Muscle layer of duodenum (tissue), 2 donors: ENCODE data around the gene FBXO31.

Experiments used
- H3K27ac ChIP-seq: one replicate; pipeline ENCODE4 v1.7.0; 2013; ENCODE audit warnings: mild to moderate bottlenecking, low read length
- H3K27me3 ChIP-seq: one replicate; pipeline ENCODE4 v1.7.0; 2013; ENCODE audit warnings: low read depth, mild to moderate bottlenecking, control low read depth, low read length
- H3K36me3 ChIP-seq, 2 donors: one replicate each; pipeline ENCODE4 v1.7.0; 2013; ENCODE audit warnings: low read length in 2 of 2, control low read depth in 1 of 2, mild to moderate bottlenecking in 1 of 2; ENCODE audit not compliant: insufficient read depth in 2 of 2, control insufficient read depth in 1 of 2
- H3K4me1 ChIP-seq, 2 donors: one replicate each; pipeline ENCODE4 v1.7.0; 2013; ENCODE audit warnings: low read length in 2 of 2, mild to moderate bottlenecking in 2 of 2, control low read depth in 1 of 2, moderate library complexity in 1 of 2; ENCODE audit not compliant: insufficient read depth in 2 of 2, control insufficient read depth in 1 of 2
- H3K4me3 ChIP-seq, 2 donors: one replicate each; pipeline ENCODE4 v1.7.0; 2013; ENCODE audit warnings: low read length in 2 of 2, low read depth in 1 of 2, mild to moderate bottlenecking in 1 of 2
- H3K9me3 ChIP-seq, 2 donors: one replicate each; pipeline ENCODE4 v1.7.0; 2013; ENCODE audit warnings: low read length in 2 of 2, control low read depth in 1 of 2, mild to moderate bottlenecking in 1 of 2; ENCODE audit not compliant: control insufficient read depth in 1 of 2
- donor health status: healthy.

Gene FBXO31

DNA sequence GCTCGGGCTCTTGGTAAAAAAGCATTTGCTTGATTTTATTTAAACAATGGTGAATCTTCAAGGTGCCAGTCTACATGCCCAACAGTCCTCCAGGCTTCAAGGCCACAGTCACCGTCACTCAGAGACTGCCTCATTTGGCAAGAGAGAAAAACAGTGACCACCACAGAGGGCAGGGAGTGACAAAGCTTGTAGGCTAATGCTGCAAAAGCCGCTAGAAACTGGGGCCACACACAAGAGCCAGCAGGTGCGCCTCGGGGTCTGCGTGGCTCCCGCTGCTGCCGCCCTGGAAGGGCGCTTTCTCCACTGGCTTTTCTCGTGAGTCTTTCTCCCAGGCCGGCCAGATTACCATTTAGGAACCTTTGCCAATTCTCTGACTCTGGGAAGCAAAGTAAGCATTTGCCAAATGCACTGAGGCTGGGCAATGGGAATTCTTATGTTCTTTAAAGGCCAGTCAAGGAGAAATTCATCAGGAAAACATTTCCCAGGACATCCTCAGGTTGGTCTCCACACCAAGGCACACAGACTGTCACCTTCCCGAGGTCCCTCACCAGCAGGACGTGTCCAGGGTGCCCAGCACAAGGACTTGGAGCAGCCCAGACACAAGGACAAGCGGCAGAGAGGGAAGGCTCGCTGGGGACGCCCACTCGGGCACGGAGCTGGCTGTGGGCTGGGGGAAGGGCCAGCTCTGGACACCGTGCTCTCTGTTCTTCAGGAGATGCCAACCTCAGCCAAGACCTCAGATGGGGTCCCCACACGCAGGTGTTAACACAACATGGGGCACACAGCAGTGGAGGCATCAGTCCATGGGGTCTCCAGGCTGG lies 53.9 kb downstream of the FBXO31 start:
- no peak overlapping the region for H3K27ac ChIP-seq
- H3K36me3 ChIP-seq: peaks cover 32 to 50% of the 10 kb centered on the region in 2 donors
- H3K4me3 ChIP-seq: no peak overlapping the region
- peaks cover 0 to 15% of the 10 kb centered on the region in 2 donors for H3K4me1 ChIP-seq
- no peaks in the 10 kb centered on the region for H3K9me3 ChIP-seq
- no peaks in the 10 kb centered on the region for H3K27me3 ChIP-seq

DNA sequence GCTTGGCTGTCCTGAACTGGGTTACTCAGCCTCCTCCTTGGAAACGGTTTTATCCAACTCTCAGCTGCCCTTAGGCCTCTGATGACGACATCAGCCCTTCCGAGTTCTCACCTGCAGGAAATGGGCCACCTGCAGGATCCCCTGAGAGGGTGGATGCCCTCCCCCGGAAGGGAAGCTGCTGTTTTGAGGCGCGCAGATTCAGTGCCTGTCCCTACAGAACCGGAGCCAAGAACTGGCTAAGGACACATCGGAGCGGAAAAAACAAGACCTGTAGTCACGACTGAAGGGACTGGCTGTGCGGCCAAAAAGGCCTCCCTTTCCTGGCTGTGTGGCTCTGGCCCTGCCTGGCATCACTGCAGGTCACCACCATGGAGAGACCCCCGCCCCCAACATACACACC lies 54.7 kb downstream of the FBXO31 start:
- Histone ChIP-seq H3K27me3 (no peaks in the 10 kb centered on the region), H3K27ac (no peak overlapping the region), H3K36me3 (peaks cover 24 to 42% of the 10 kb centered on the region in 2 donors), H3K4me3 (no peak overlapping the region), H3K9me3 (no peaks in the 10 kb centered on the region), H3K4me1 (peaks cover 0 to 20% of the 10 kb centered on the region in 2 donors)

- Histone ChIP-seq H3K4me1 (peaks cover 0 to 20% of the 10 kb centered on the region in 2 donors), H3K27me3 (no peaks in the 10 kb centered on the region), H3K27ac (no peak overlapping the region), H3K36me3 (peaks cover 24 to 37% of the 10 kb centered on the region in 2 donors), H3K9me3 (no peaks in the 10 kb centered on the region), H3K4me3 (no peak overlapping the region)
These were observed 55.6 kb downstream of the FBXO31 start for GRCh38 chr16:87327798-87328495.

DNA sequence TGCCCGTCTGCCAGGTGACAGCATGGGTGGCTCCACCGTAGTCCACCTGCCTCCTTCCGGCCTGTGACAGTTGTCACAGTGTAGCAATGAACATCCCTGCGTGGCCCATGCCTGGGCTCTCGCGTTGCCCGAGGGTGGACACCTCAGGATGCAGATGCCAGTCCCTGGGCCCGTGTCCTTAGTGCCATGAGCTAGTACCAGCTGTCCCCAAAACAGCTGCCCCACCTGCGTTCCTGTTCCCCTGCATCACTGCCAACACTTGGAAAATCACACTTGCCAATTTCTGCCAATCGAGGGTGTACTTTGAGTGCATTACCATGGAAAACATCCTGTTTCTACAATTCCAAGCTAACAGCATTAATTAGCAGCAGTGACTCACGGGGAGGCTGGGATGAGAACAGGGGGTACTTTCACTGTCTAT lies 57.4 kb downstream of the FBXO31 start:
- H3K4me3 ChIP-seq: no peak overlapping the region
- H3K36me3 ChIP-seq: peaks cover 24 to 36% of the 10 kb centered on the region in 2 donors
- no peak overlapping the region for H3K27ac ChIP-seq
- H3K4me1 ChIP-seq: peaks cover 0 to 10% of the 10 kb centered on the region in 2 donors
- no peaks in the 10 kb centered on the region for H3K27me3 ChIP-seq
- no peaks in the 10 kb centered on the region for H3K9me3 ChIP-seq

DNA sequence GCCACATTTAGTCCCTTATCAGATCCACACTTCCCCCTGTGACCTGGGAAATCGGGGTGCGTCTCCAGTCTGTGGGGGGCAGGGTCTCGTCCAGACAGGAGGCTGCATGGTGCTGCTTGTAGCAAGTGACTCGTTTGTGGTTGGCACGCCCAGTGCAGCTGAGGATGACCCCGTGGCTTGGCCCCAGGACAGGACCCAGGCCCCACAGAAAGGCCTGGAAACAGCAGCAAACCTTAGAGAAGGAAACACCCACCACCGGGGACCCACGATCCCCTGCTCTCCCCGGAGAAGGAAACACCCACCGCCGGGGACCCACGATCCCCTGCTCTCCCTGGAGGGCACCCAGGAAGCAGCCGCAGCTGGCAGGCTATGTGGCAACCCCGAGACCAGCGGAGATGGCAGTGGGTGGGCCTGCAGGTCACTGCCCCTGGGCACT lies 58.1 kb downstream of the FBXO31 start:
- no peak overlapping the region for H3K27ac ChIP-seq
- no peaks in the 10 kb centered on the region for H3K27me3 ChIP-seq
- no peak overlapping the region for H3K4me3 ChIP-seq
- H3K4me1 ChIP-seq: peaks cover 0 to 10% of the 10 kb centered on the region in 2 donors
- no peaks in the 10 kb centered on the region for H3K9me3 ChIP-seq
- H3K36me3 ChIP-seq: peaks cover 19 to 31% of the 10 kb centered on the region in 2 donors

DNA sequence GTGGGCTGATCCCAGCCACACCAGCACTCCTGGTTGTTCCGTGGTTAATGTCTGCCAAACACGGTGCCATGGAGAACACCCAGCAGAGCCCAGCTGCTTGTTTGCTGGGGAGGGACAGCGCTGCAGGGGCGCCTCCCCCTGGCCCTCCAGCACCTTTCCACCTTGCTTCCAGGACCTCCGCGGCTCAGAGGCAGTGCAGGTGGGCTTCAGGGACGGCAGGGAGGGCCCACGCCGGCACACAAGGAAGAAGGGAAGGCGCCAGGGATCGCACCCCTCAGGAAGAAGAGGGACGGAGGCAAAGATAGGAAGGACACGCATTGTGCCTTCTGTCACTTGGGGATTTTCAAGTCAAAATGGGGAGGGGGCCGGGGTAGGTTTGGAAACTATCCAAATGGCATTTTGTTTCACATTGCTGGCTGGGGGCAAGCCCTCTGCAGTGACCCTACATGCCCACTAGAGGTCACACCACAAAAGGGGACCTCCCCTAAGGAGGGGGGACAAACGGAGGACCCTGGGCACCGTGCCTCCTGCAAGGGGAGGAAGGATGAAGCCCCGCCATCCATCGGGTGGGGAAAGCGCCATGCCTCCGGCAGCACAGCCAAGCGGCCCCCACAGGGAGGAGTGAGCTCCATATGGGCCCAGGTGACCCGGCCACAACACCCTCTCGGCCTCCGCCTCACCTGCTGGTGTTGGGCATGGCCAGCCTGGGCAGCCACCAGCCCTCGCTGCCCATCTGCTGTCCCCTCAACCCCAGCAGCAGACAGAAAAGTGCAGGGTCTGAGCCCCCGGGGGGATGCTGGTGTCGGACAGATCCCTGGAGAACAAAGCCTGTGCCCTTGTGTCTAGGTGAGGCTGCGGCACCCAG lies 58.9 kb downstream of the FBXO31 start:
- H3K4me3 ChIP-seq: no peak overlapping the region
- H3K9me3 ChIP-seq: no peaks in the 10 kb centered on the region
- H3K27me3 ChIP-seq: no peaks in the 10 kb centered on the region
- no peak overlapping the region for H3K27ac ChIP-seq
- peaks cover 0 to 10% of the 10 kb centered on the region in 2 donors for H3K4me1 ChIP-seq
- H3K36me3 ChIP-seq: peaks cover 11 to 24% of the 10 kb centered on the region in 2 donors

GRCh38 chr16:87323727-87324410 lies 59.7 kb downstream of the FBXO31 start:
- Histone ChIP-seq H3K27ac (no peak overlapping the region), H3K27me3 (no peaks in the 10 kb centered on the region), H3K4me3 (no peak overlapping the region), H3K4me1 (peaks cover 0 to 10% of the 10 kb centered on the region in 2 donors), H3K36me3 (peaks cover 4 to 17% of the 10 kb centered on the region in 2 donors), H3K9me3 (no peaks in the 10 kb centered on the region)

DNA sequence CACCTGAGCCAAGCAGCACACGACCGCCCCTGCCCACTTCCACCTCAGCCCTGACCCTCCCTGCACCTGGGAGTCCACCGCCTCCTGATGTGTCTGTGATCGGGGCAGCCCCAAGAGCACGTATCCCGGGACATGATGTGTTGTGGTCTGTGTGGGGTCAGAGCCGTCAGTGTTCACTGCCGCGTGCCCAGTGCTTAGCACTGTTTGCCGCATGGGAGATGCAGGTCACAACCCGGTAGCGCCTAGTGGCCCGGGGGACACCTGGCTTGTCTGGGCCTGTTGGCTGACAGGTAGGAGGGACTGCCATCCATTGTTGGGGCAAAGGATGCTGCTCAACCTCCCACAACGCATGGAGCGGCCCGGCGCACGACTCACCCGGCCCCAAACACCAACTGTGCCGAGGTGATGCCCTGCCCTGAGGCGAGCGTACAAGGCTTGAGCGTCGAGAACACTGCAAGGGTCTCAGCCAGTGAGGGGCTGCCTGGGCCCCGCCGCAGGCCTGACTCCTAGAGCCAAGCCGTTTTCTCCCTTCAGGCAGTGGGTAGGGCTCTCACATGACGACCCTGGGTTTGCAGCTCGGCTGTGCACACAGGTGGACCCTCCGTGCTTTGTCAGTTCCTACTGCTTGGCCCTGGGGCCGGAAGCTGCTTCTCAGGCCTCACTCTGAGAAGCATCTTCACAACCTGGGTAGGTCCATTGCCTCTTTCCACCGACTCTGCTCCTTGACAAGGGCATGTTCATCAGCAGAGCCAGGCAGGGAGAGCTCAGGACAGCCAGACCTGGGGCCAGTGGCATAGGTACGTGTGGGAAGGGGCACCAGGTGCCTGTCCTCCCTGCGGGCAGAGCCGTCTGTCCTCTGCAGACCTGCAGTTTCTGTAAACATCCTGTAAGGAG lies 60.5 kb downstream of the FBXO31 start:
- Histone ChIP-seq H3K27ac (no peak overlapping the region), H3K27me3 (no peaks in the 10 kb centered on the region), H3K4me3 (no peak overlapping the region), H3K4me1 (peaks cover 0 to 13% of the 10 kb centered on the region in 2 donors), H3K9me3 (no peaks in the 10 kb centered on the region), H3K36me3 (peaks cover 4 to 10% of the 10 kb centered on the region in 2 donors)

GRCh38 chr16:87322360-87322759 lies 61.2 kb downstream of the FBXO31 start:
- no peak overlapping the region for H3K4me3 ChIP-seq
- H3K27me3 ChIP-seq: no peaks in the 10 kb centered on the region
- H3K4me1 ChIP-seq: peaks cover 0 to 16% of the 10 kb centered on the region in 2 donors
- H3K9me3 ChIP-seq: no peaks in the 10 kb centered on the region
- no peak overlapping the region for H3K27ac ChIP-seq
- peaks cover 0 to 2% of the 10 kb centered on the region in 2 donors for H3K36me3 ChIP-seq
